H1 (cell line): ENCODE measurements around the gene GRIA4. TPM values are rescaled to one million over a fixed set of nuclear protein-coding genes. Genes with fewer than 3 reads are reported as not detected.

Experiments
- CTCF ChIA-PET: fragments of 300-600 bp; sonication (Branson Sonifier 250); formaldehyde crosslinking; loops from one replicate; lab custom pipeline; 2021; ENCODE audit not compliant: partially characterized antibody; lab: Charles Lee
- POLR2A ChIA-PET: fragments of 300-600 bp; sonication (Branson Sonifier 250); formaldehyde crosslinking; loops from one replicate; lab custom pipeline; 2021; ENCODE audit warnings: inconsistent platforms; ENCODE audit not compliant: partially characterized antibody; lab: Charles Lee
- DNase-seq, 2 experiments: peaks; one replicate each; pipeline versions ENCODE4 v3.0.0 to v3.0.0-alpha.2; 2010 to 2022; ENCODE audit warnings: low spot score in 2 of 2, low read depth in 1 of 2, mixed read lengths in 1 of 2
- FAIRE-seq: peaks from 2 replicates; lab custom pipeline; 2011; peaks lifted over from hg19 to GRCh38; lab: Jason Lieb, UNC
- H2AFZ ChIP-seq: 2 replicates; pipeline ENCODE4 v1.8.1; 2012; ENCODE audit warnings: low read length, inconsistent platforms
- H2AK5ac ChIP-seq: 2 replicates; pipeline ENCODE4 v1.6.1; 2013; ENCODE audit warnings: low read depth, low read length
- H2BK120ac ChIP-seq: replicated peaks from 2 replicates; pipeline ENCODE3; 2013; ENCODE audit warnings: low read depth, low read length, inconsistent platforms
- H2BK12ac ChIP-seq: 2 replicates; pipeline ENCODE4 v1.6.1; 2013; ENCODE audit warnings: low read depth, low read length
- H2BK15ac ChIP-seq: 2 replicates; pipeline ENCODE4 v1.6.1; 2013; ENCODE audit warnings: low read length
- H2BK20ac ChIP-seq: 2 replicates; pipeline ENCODE4 v1.6.1; 2013; ENCODE audit warnings: low read length
- H2BK5ac ChIP-seq: 2 replicates; pipeline ENCODE4 v1.6.1; 2013; ENCODE audit warnings: low read depth, low read length
- H3K14ac ChIP-seq: 2 replicates; pipeline ENCODE4 v1.6.1; 2013; ENCODE audit warnings: inconsistent platforms; ENCODE audit not compliant: insufficient read length
- H3K18ac ChIP-seq: 2 replicates; pipeline ENCODE4 v1.6.1; 2013; ENCODE audit warnings: low read length; ENCODE audit errors: extremely low read depth
- H3K23ac ChIP-seq: 2 replicates; pipeline ENCODE4 v1.6.1; 2013; ENCODE audit warnings: inconsistent platforms; ENCODE audit not compliant: insufficient read length
- H3K23me2 ChIP-seq: 2 replicates; pipeline ENCODE4 v1.6.1; 2013; ENCODE audit warnings: low read depth, low read length
- H3K27ac ChIP-seq: 2 replicates; pipeline ENCODE4 v1.6.1; 2011; ENCODE audit warnings: low read depth, low read length, inconsistent platforms
- H3K27me3 ChIP-seq, 4 experiments: replicated peaks in 1 of 4; 1 replicate in 1 of 4; 2 replicates in 3 of 4; pipeline versions ENCODE4 v1.6.1 to v1.8.1; 2011 to 2013; ENCODE audit warnings: low read length in 3 of 4, mild to moderate bottlenecking in 3 of 4, inconsistent platforms in 2 of 4, mixed read lengths in 2 of 4, moderate library complexity in 1 of 4; ENCODE audit not compliant: control insufficient read depth in 3 of 4, insufficient read depth in 3 of 4; ENCODE audit errors: extremely low read depth in 1 of 4
- H3K36me3 ChIP-seq, 4 experiments: 2 replicates each; pipeline versions ENCODE4 v1.6.1 to v1.8.1; 2011 to 2013; ENCODE audit warnings: mild to moderate bottlenecking in 4 of 4, low read length in 3 of 4, moderate library complexity in 2 of 4, control low read depth in 1 of 4, inconsistent platforms in 1 of 4; ENCODE audit not compliant: insufficient read depth in 4 of 4, control insufficient read depth in 2 of 4
- H3K4ac ChIP-seq: replicated peaks from 2 replicates; pipeline ENCODE3; 2013; ENCODE audit warnings: low read length, low read depth, mixed read lengths, inconsistent platforms; ENCODE audit not compliant: insufficient read length
- H3K4me1 ChIP-seq, 4 experiments: replicated peaks in 1 of 4; 1 replicate in 1 of 4; 2 replicates in 3 of 4; pipeline versions ENCODE4 v1.6.1 to v1.8.1; 2011 to 2013; ENCODE audit warnings: low read length in 3 of 4, inconsistent platforms in 2 of 4, mixed read lengths in 1 of 4; ENCODE audit not compliant: insufficient read depth in 4 of 4, control insufficient read depth in 3 of 4
- H3K4me2 ChIP-seq, 2 experiments: 2 replicates each; pipeline versions ENCODE4 v1.6.1 to v1.8.1; 2011 to 2013; ENCODE audit warnings: low read depth in 2 of 2, low read length in 2 of 2, control low read depth in 1 of 2, inconsistent platforms in 1 of 2, mild to moderate bottlenecking in 1 of 2; ENCODE audit not compliant: insufficient read depth in 1 of 2
- H3K4me3 ChIP-seq, 4 experiments: fragments of 200-600, 300-600 bp in 1 of 4; sonication (generic), shearing (Covaris generic), sonication (Bioruptor Twin) in 1 of 4; 2 replicates each; pipeline versions ENCODE4 v1.5.1 to v1.8.1; 2011 to 2016; ENCODE audit warnings: low read length in 4 of 4, low read depth in 3 of 4, control low read depth in 2 of 4, inconsistent platforms in 2 of 4, mild to moderate bottlenecking in 2 of 4, mixed read lengths in 1 of 4, moderate library complexity in 1 of 4; ENCODE audit not compliant: insufficient read depth in 2 of 4; ENCODE audit errors: extremely low read depth in 1 of 4
- H3K56ac ChIP-seq: replicated peaks from 2 replicates; pipeline ENCODE3; 2013; ENCODE audit warnings: low read depth, mild to moderate bottlenecking, mixed read lengths, low read length, inconsistent platforms; ENCODE audit not compliant: insufficient read length
- H3K79me1 ChIP-seq: 2 replicates; pipeline ENCODE4 v1.6.1; 2013; ENCODE audit warnings: low read depth, low read length, control low read depth
- H3K79me2 ChIP-seq, 2 experiments: 2 replicates each; pipeline versions ENCODE4 v1.6.1 to v1.8.1; 2012 to 2013; ENCODE audit warnings: low read length in 2 of 2, mild to moderate bottlenecking in 2 of 2, inconsistent platforms in 1 of 2; ENCODE audit not compliant: insufficient read depth in 2 of 2, control insufficient read depth in 1 of 2
- H3K9ac ChIP-seq, 4 experiments: replicated peaks in 1 of 4; 1 replicate in 1 of 4; 2 replicates in 3 of 4; pipeline versions ENCODE4 v1.6.1 to v1.8.1; 2011 to 2013; ENCODE audit warnings: low read depth in 3 of 4, low read length in 3 of 4, control low read depth in 2 of 4, mild to moderate bottlenecking in 2 of 4, moderate library complexity in 2 of 4, inconsistent platforms in 1 of 4; ENCODE audit errors: extremely low read depth in 1 of 4
- H3K9me3 ChIP-seq, 2 experiments: 2 replicates each; pipeline versions ENCODE4 v1.6.1 to v1.8.1; 2012 to 2013; ENCODE audit warnings: mild to moderate bottlenecking in 2 of 2, moderate library complexity in 2 of 2, control low read depth in 1 of 2, inconsistent platforms in 1 of 2, low read depth in 1 of 2, low read length in 1 of 2, mixed read lengths in 1 of 2; ENCODE audit not compliant: insufficient read depth in 2 of 2
- H4K20me1 ChIP-seq, 2 experiments: replicated peaks in 1 of 2; 2 replicates each; pipeline versions ENCODE3 to v1.8.1; 2011 to 2013; ENCODE audit warnings: inconsistent platforms in 2 of 2, low read length in 2 of 2, mild to moderate bottlenecking in 1 of 2; ENCODE audit not compliant: insufficient read depth in 2 of 2, control insufficient read depth in 1 of 2
- H4K5ac ChIP-seq: 2 replicates; pipeline ENCODE4 v1.6.1; 2013; ENCODE audit warnings: low read length, low read depth, mixed read lengths, inconsistent platforms; ENCODE audit not compliant: insufficient read length
- H4K8ac ChIP-seq: 2 replicates; pipeline ENCODE4 v1.8.0; 2013; ENCODE audit warnings: mild to moderate bottlenecking, moderate library complexity, low read length, inconsistent platforms; ENCODE audit not compliant: insufficient read depth; ENCODE audit errors: extremely low read depth
- H4K91ac ChIP-seq: replicated peaks from 2 replicates; pipeline ENCODE3; 2013; ENCODE audit warnings: low read length, mixed read lengths, inconsistent platforms; ENCODE audit not compliant: insufficient read length
- BRCA1 ChIP-seq: IDR thresholded peaks from 2 replicates; pipeline ENCODE4 v1.6.1; 2012; ENCODE audit warnings: low read depth, low read length, improper control_type of control experiment
- CTBP2 ChIP-seq: IDR thresholded peaks from 2 replicates; pipeline ENCODE4 v1.7.0; 2011; ENCODE audit warnings: borderline replicate concordance, mild to moderate bottlenecking, moderate library complexity, mixed read lengths, low read length; ENCODE audit not compliant: insufficient read depth, insufficient read length
- POLR2A ChIP-seq, 2 experiments: IDR thresholded peaks; 1 replicate in 1 of 2; 2 replicates in 1 of 2; pipeline ENCODE4 v1.6.1; 2011; ENCODE audit warnings: low read depth in 2 of 2, low read length in 2 of 2, mild to moderate bottlenecking in 2 of 2; ENCODE audit errors: control extremely low read depth in 1 of 2
- POLR2AphosphoS5 ChIP-seq: IDR thresholded peaks from 2 replicates; pipeline ENCODE4 v1.6.1; 2011; ENCODE audit warnings: low read depth, low read length
- RAD21 ChIP-seq, 2 experiments: IDR thresholded peaks in 1 of 2; conservative IDR thresholded peaks in 1 of 2; 2 replicates each; pipeline ENCODE4 v1.6.1; 2011; ENCODE audit warnings: low read depth in 2 of 2, low read length in 2 of 2, improper control_type of control experiment in 1 of 2, inconsistent platforms in 1 of 2, mild to moderate bottlenecking in 1 of 2, moderate library complexity in 1 of 2
- RNF2 ChIP-seq: fragments of 200-900, 300-1000 bp; sonication (generic); IDR thresholded peaks from 2 replicates; pipeline ENCODE4 v1.7.1; 2016; ENCODE audit warnings: borderline replicate concordance, low read depth, mild to moderate bottlenecking, antibody characterized with exemption, low read length; ENCODE audit not compliant: poor library complexity, severe bottlenecking; ENCODE audit errors: missing control alignments
- SRF ChIP-seq: IDR thresholded peaks from 2 replicates; pipeline ENCODE4 v1.6.1; 2011; ENCODE audit warnings: mild to moderate bottlenecking, low read depth, low read length, moderate library complexity
- WGBS, 2 experiments: shearing (Covaris generic) in 1 of 2; methylation state at CpG; one replicate each; pipeline versions ENCODE4 v1.1.6 to v1.1.7; 2013 to 2015; ENCODE audit warnings: low lambda C conversion rate in 2 of 2, mixed read lengths in 2 of 2, inconsistent platforms in 1 of 2, low coverage in 1 of 2, missing lambda C conversion rate in 1 of 2; ENCODE audit not compliant: insufficient replicate concordance in 2 of 2, insufficient coverage in 1 of 2, insufficient read length in 1 of 2; ENCODE audit errors: extremely low coverage in 1 of 2, missing lambda C conversion rate in 1 of 2; 5-methylcytosine and 5-hydroxymethylcytosine counted together
- polyA plus RNA-seq, 7 experiments: library from polyadenylated mRNA; depleted of rRNA in 3 of 7; stranded (reverse) in 5 of 7; unstranded in 2 of 7; fragments of >200 nt in 5 of 7; fragments of 200-250 nt in 2 of 7; gene quantifications; 1 replicate in 5 of 7; 2 replicates in 1 of 7; 4 replicates in 1 of 7; pipeline versions ENCODE4 v1.2.1 to v1.2.3, GENCODE V29; 2011 to 2013; ENCODE audit warnings: missing spikeins in 2 of 7, mixed read lengths in 2 of 7
- total RNA-seq: library from RNA; stranded (reverse); fragmentation: NEBNext Ultra II Directional; extraction: Animal tissue kit (Norgen Biotek cat#: 25700); gene quantifications from 2 replicates; pipeline ENCODE4 v1.2.1, GENCODE V29; 2021
- TF ChIP-seq, protein P1 (sequence below): IDR thresholded peaks from 2 replicates; pipeline ENCODE4 v1.6.1; 2011; ENCODE audit warnings: low read length, improper control_type of control experiment
- TF ChIP-seq, protein P2 (sequence below): IDR thresholded peaks from 2 replicates; pipeline ENCODE4 v1.6.1; 2012; ENCODE audit warnings: low read length, inconsistent platforms

The GRIA4 gene
- total and polyA plus RNA-seq, 2 of the 8 experiments (the other 6 are each of a cell fraction or from before 2014, with no cell fraction given): 12.5 to 21.8 TPM

DNA sequence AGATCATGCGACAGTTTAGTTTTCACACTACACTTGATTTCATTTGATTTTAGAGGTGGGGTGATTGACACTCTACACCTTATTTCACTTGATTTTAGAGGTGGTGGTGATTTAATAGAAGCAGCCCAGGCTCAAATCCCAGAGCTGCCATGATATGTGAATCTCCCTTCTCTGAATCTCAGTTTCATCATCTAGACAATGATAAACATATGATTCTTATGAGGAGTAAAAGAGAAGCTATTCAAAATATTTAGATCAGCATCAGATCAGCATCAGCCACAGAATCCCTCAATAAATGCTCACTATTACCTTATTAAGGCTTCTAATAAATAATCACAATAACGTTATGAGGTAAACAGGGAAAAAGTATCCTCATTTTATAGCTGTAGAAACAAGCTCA is 313.4 kb downstream of the GRIA4 start:
- no peak overlapping the region for H3K56ac ChIP-seq
- no peak overlapping the region for H3K4ac ChIP-seq
- H2BK5ac ChIP-seq: no peak overlapping the region
- no peak overlapping the region for H3K9ac ChIP-seq
- TF ChIP-seq POLR2AphosphoS5 (no peak), RNF2 (no peak), RAD21 (IDR thresholded peaks at IDR 0.05 in 1 of 2, conservative IDR thresholded peaks at IDR 0.05 in 1 of 2; ENCODE audit: low read depth in 2 of 2, low read length in 2 of 2) (no peak), POLR2A (IDR thresholded peaks at IDR 0.05; ENCODE audit: control extremely low read depth in 1 of 2, low read depth in 2 of 2, low read length in 2 of 2) (no peak), CTBP2 (no peak), SRF (no peak), BRCA1 (no peak)
- TF ChIP-seq, protein P1, sequence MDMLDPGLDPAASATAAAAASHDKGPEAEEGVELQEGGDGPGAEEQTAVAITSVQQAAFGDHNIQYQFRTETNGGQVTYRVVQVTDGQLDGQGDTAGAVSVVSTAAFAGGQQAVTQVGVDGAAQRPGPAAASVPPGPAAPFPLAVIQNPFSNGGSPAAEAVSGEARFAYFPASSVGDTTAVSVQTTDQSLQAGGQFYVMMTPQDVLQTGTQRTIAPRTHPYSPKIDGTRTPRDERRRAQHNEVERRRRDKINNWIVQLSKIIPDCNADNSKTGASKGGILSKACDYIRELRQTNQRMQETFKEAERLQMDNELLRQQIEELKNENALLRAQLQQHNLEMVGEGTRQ: no peak
- TF ChIP-seq, protein P2, sequence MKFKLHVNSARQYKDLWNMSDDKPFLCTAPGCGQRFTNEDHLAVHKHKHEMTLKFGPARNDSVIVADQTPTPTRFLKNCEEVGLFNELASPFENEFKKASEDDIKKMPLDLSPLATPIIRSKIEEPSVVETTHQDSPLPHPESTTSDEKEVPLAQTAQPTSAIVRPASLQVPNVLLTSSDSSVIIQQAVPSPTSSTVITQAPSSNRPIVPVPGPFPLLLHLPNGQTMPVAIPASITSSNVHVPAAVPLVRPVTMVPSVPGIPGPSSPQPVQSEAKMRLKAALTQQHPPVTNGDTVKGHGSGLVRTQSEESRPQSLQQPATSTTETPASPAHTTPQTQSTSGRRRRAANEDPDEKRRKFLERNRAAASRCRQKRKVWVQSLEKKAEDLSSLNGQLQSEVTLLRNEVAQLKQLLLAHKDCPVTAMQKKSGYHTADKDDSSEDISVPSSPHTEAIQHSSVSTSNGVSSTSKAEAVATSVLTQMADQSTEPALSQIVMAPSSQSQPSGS: no peak
- TF ChIP-seq, all 59 proteins: peak for 0
- Histone ChIP-seq H3K79me2 (no peaks in the 10 kb centered on the region), H2AK5ac (no peak overlapping the region), H2AFZ (no peak overlapping the region), H2BK120ac (no peak overlapping the region), H4K91ac (no peak overlapping the region), H3K4me1 (no peaks in the 10 kb centered on the region; a peak in 1 of 7 replicates), H3K79me1 (no peaks in the 10 kb centered on the region), H4K20me1 (no peaks in the 10 kb centered on the region), H3K18ac (no peak overlapping the region), H2BK15ac (no peak overlapping the region), H3K36me3 (no peaks in the 10 kb centered on the region), H2BK20ac (no peak overlapping the region), H3K4me2 (no peak overlapping the region), H3K9me3 (no peaks in the 10 kb centered on the region), H3K23me2 (no peaks in the 10 kb centered on the region), H3K27me3 (no peaks in the 10 kb centered on the region), H2BK12ac (no peak overlapping the region), H4K5ac (no peak overlapping the region), H3K4me3 (no peak overlapping the region), H3K23ac (no peak overlapping the region), H4K8ac (no peak overlapping the region), H3K14ac (no peak overlapping the region), H3K27ac (no peak overlapping the region)
- no peak for FAIRE-seq
- ChIA-PET POLR2A (no interaction called here), CTCF (no interaction called here)
- 81% methylated on average over 2 of the region's 2 CpGs; no CpG with 5 or more reads in 1 of the 2 experiments for WGBS, 2 experiments
- no peak for DNase-seq
